GM19328 (cell line): ENCODE measurements around the gene KCNMA1.

Experiments
- ATAC-seq: cut with Tn5 transposase; IDR thresholded peaks from one replicate; pipeline ENCODE4 v1.9.1; 2021; ENCODE audit warnings: mild to moderate bottlenecking, moderate library complexity; ENCODE audit not compliant: unreplicated experiment

KCNMA1 gene

GRCh38 chr10:77041636-77042258 is 595.9 kb downstream of the KCNMA1 start:
- ATAC-seq = no peak

- ATAC-seq = no peak
These were observed 599.2 kb downstream of the KCNMA1 start for GRCh38 chr10:77038407-77038806.

GRCh38 chr10:77037735-77038403 is 599.7 kb downstream of the KCNMA1 start:
- no peak for ATAC-seq

- no peak for ATAC-seq
These were observed 600.4 kb downstream of the KCNMA1 start for GRCh38 chr10:77036993-77037734.

GRCh38 chr10:77036276-77036675 is 601.3 kb downstream of the KCNMA1 start:
- ATAC-seq = no peak

- ATAC-seq = no peak
These were observed 602.8 kb downstream of the KCNMA1 start for GRCh38 chr10:77034795-77035194.

- no peak for ATAC-seq
These were observed 603.4 kb downstream of the KCNMA1 start for GRCh38 chr10:77034240-77034639.

GRCh38 chr10:77032188-77032570 is 605.4 kb downstream of the KCNMA1 start:
- ATAC-seq = no peak

- no peak for ATAC-seq
These were observed 605.9 kb downstream of the KCNMA1 start for GRCh38 chr10:77031531-77032187.

GRCh38 chr10:77030974-77031373 is 606.6 kb downstream of the KCNMA1 start:
- ATAC-seq = no peak

GRCh38 chr10:77029777-77030717 is 607.6 kb downstream of the KCNMA1 start:
- no peak for ATAC-seq

GRCh38 chr10:77028042-77028441 is 609.6 kb downstream of the KCNMA1 start:
- no peak for ATAC-seq

- ATAC-seq = peak; percentile 80
These were observed 610.0 kb downstream of the KCNMA1 start for GRCh38 chr10:77027576-77027975.

GRCh38 chr10:77027141-77027540 is 610.5 kb downstream of the KCNMA1 start:
- ATAC-seq = no peak

GRCh38 chr10:77026148-77026547 is 611.5 kb downstream of the KCNMA1 start:
- no peak for ATAC-seq

- ATAC-seq = no peak
These were observed 613.1 kb downstream of the KCNMA1 start for GRCh38 chr10:77024461-77024860.

GRCh38 chr10:77023396-77023795 is 614.2 kb downstream of the KCNMA1 start:
- no peak for ATAC-seq

GRCh38 chr10:77022671-77023070 is 614.9 kb downstream of the KCNMA1 start:
- ATAC-seq = no peak

GRCh38 chr10:77021966-77022490 is 615.6 kb downstream of the KCNMA1 start:
- no peak for ATAC-seq

GRCh38 chr10:77020426-77021040 is 617.1 kb downstream of the KCNMA1 start:
- ATAC-seq = no peak
